Activated CD8-positive, alpha-beta T cell treated with anti-CD3 and anti-CD28 coated beads for 36 hours (primary cell): ENCODE data around the gene CYP27C1. TPM values are rescaled to one million over a fixed set of nuclear protein-coding genes. Genes with fewer than 3 reads are reported as not detected.

ENCODE experiments used
- ATAC-seq: fragments of 200-7000 bp; cut with Tn5 transposase; one replicate; pipeline ENCODE4 v1.10.0; 2021; ENCODE audit warnings: mild to moderate bottlenecking, moderate library complexity
- CTCF ChIA-PET: fragments of 350-600 bp; sonication (Branson Sonifier 250); formaldehyde crosslinking; loops from one replicate; lab custom pipeline; 2021; ENCODE audit warnings: antibody characterized with exemption; lab: Charles Lee
- POLR2A ChIA-PET: fragments of 350-600 bp; sonication (Branson Sonifier 250); formaldehyde crosslinking; loops from one replicate; lab custom pipeline; 2021; ENCODE audit warnings: antibody characterized with exemption; lab: Charles Lee
- DNase-seq: peaks from one replicate; pipeline ENCODE4 v3.0.0-alpha.2; 2020
- H3K27ac Mint-ChIP-seq: one replicate; pipeline ENCODE4 v1.8.0; 2021; ENCODE audit warnings: mild to moderate bottlenecking, mixed read lengths
- H3K27me3 Mint-ChIP-seq: one replicate; pipeline ENCODE4 v1.8.0; 2021; ENCODE audit warnings: mixed read lengths
- H3K36me3 Mint-ChIP-seq: one replicate; pipeline ENCODE4 v1.8.0; 2021; ENCODE audit warnings: low read depth, mixed read lengths
- H3K4me1 Mint-ChIP-seq: one replicate; pipeline ENCODE4 v1.8.0; 2021; ENCODE audit warnings: low read depth, mixed read lengths
- H3K4me3 Mint-ChIP-seq: one replicate; pipeline ENCODE4 v1.8.0; 2021; ENCODE audit warnings: mild to moderate bottlenecking, moderate library complexity, mixed read lengths
- H3K9me3 Mint-ChIP-seq: one replicate; pipeline ENCODE4 v1.8.0; 2021; ENCODE audit warnings: mixed read lengths
- CTCF ChIP-seq: fragments of 200-600 bp; IDR thresholded peaks from one replicate; pipeline ENCODE4 v1.8.0; 2022; ENCODE audit warnings: antibody characterized with exemption, mild to moderate bottlenecking
- intact Hi-C: fragments of 100-400 bp; cut with micrococcal nuclease; formaldehyde crosslinking; loops from one replicate; pipeline ENCODE4 v1.10.0; 2022
- total RNA-seq, 2 experiments: library from RNA; stranded (reverse); gene quantifications; one replicate each; pipeline ENCODE4 v1.2.3, GENCODE V29; 2021

CYP27C1 gene
- total RNA-seq, 2 experiments from 2014 or later: not detected

- Mint-ChIP-seq H3K4me3 (no peak overlapping the region), H3K36me3 (no peaks in the 10 kb centered on the region), H3K9me3 (peaks cover 2% of the 10 kb centered on the region), H3K27me3 (peaks cover 1% of the 10 kb centered on the region), H3K27ac (no peak overlapping the region), H3K4me1 (no peaks in the 10 kb centered on the region)
- no peak for DNase-seq
- ATAC-seq: no peak
- ChIA-PET CTCF (no interaction called here), POLR2A (interaction anchor here (0.6 kb wide), 1 partner anchor 187 kb away, joined by 3 read pairs; no protein-coding TSS in a partner anchor)
- TF ChIP-seq CTCF: no peak
- intact Hi-C loops: no loop called here
Observed at GRCh38 chr2:127155947-127156346, 64.2 kb downstream of the CYP27C1 start.

- ATAC-seq (no peak), DNase-seq (no peak)
- intact Hi-C loops: no loop called here
- Mint-ChIP-seq H3K4me1 (no peaks in the 10 kb centered on the region), H3K27ac (no peak overlapping the region), H3K36me3 (no peaks in the 10 kb centered on the region), H3K27me3 (peaks cover 1% of the 10 kb centered on the region), H3K4me3 (no peak overlapping the region), H3K9me3 (peaks cover 2% of the 10 kb centered on the region)
- POLR2A ChIA-PET: no interaction called here
- CTCF ChIA-PET: no interaction called here
- no peak for TF ChIP-seq CTCF
Observed at GRCh38 chr2:127155028-127155581, 65.0 kb downstream of the CYP27C1 start.

GRCh38 chr2:127154396-127154795 lies 65.7 kb downstream of the CYP27C1 start:
- no peak for TF ChIP-seq CTCF
- Mint-ChIP-seq H3K27me3 (peaks cover 1% of the 10 kb centered on the region), H3K27ac (no peak overlapping the region), H3K4me1 (no peaks in the 10 kb centered on the region), H3K9me3 (peaks cover 2% of the 10 kb centered on the region), H3K4me3 (no peak overlapping the region), H3K36me3 (no peaks in the 10 kb centered on the region)
- CTCF ChIA-PET: no interaction called here
- POLR2A ChIA-PET: no interaction called here
- intact Hi-C loops: no loop called here
- DNase-seq: no peak
- no peak for ATAC-seq

GRCh38 chr2:127153691-127154158 lies 66.4 kb downstream of the CYP27C1 start:
- Mint-ChIP-seq H3K36me3 (no peaks in the 10 kb centered on the region), H3K27ac (no peak overlapping the region), H3K27me3 (peaks cover 1% of the 10 kb centered on the region), H3K4me3 (no peak overlapping the region), H3K9me3 (peaks cover 2% of the 10 kb centered on the region), H3K4me1 (no peaks in the 10 kb centered on the region)
- POLR2A ChIA-PET: no interaction called here
- intact Hi-C loops: no loop called here
- ATAC-seq (no peak), DNase-seq (no peak)
- CTCF ChIA-PET: no interaction called here
- TF ChIP-seq CTCF: no peak

GRCh38 chr2:127150996-127151395 lies 69.1 kb downstream of the CYP27C1 start:
- DNase-seq (no peak), ATAC-seq (no peak)
- Mint-ChIP-seq H3K4me3 (no peak overlapping the region), H3K9me3 (peaks cover 2% of the 10 kb centered on the region), H3K27me3 (peaks cover 1% of the 10 kb centered on the region), H3K27ac (no peak overlapping the region), H3K36me3 (no peaks in the 10 kb centered on the region), H3K4me1 (no peaks in the 10 kb centered on the region)
- POLR2A ChIA-PET: no interaction called here
- TF ChIP-seq CTCF: no peak
- CTCF ChIA-PET: interaction anchor here (1.5 kb wide), 1 partner anchor 83 kb away, joined by 4 read pairs; no protein-coding TSS in a partner anchor
- intact Hi-C loops: no loop called here
